Activated CD4-positive, alpha-beta T cell treated with anti-CD3 and anti-CD28 coated beads, Interleukin-10, Interleukin-2, amounts not matched to agents 100 ng/mL and 50 ng/mL, durations not matched to agents 16 hours and 8 hours (primary cell): ENCODE measurements around the gene PLSCR2.
"Not testable (repeated sequence)": the region's sequence is repeated elsewhere in the genome, so short reads cannot be mapped to it uniquely, and the experiment has no call there.

ENCODE experiments used
- DNase-seq: peaks from one replicate; pipeline ENCODE4 v3.0.0-alpha.2; 2020

Gene PLSCR2

DNA sequence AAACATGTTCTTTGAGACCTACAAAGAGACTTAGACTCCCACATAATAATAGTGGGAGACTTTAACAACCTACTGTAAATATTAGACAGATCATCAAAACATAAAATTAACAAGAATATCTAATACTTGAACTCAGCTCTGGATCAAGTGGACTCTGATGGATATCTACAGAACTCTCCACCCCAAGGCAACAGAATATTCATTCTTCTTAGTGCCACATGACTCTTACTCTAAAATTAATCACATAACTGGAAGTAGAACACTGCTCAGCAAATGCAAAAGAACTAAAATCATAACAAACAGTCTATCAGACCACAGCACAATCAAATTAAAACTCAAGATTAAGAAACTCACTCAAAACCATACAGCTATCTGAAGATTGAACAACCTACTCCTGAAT, 15.9 kb upstream of the PLSCR2 start:
- no peak for DNase-seq

DNA sequence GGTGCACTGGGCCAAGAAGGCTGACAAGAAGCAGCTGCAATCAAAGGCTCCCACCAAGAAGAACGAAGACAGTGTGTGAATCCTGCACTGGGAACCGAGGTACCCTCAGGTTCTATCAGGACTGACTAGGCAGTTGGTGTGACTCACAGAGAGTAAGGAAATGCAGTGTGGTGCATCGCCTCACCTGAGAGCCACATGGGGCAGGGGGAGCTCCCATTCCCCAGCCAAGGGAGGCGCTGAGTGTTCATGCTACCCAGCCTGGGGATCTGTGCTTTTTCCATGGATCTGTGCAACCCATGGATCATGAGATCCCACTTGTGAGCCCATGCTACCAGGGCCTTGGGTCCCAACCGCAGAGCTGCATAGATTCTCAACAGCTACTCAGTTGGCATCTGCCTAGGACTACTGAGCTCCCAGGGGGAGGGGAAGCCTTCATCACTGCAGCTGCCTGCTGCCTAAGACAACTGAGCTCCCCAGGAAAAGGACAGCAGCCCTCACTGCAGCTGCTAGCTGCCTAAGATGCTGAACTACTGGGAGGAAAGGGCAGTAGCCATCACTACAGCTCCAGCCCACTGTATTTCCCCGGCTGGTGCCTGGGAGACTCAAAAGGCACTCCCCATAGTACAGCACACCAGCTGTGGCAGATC, 6.9 kb upstream of the PLSCR2 start:
- DNase-seq = no peak

DNA sequence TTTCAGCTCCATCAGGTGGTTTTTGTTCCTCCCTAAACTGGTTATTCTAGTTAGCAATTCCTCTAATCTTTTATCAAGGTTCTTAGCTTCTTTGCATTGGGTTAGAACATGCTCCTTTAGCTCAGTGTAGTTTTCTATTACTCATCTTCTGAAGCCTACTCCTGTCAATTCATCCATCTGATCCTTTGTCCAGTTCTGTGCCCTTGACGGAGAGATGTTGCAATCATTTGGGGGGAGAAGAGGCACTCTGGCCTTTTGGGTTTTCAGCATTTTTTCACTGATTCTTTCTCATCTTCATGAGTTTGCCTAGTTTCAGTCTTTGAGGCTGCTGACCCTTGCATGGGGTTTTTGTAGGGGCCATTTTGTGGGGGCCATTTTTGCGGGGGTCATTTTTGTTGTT, 5.6 kb upstream of the PLSCR2 start:
- not testable (repeated sequence) for DNase-seq

DNA sequence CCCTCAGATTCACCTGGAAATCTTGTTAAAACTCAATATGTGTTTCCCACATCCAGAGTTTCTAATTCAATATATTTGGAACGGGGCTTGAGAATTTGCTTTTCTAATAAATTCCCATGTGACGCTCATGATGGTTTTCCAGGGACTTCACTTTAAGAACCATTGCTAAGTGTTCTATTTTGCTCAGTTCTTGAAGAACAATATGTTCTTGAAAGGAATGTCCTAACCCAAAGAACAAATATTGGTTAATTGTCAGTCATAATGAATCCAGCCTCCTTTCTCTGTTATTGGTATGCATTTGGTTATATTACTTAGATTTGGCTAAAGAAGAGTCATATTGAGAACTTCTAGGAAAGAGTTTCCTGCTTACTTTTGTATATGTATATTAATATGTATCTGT, 4.4 kb upstream of the PLSCR2 start:
- no peak for DNase-seq

DNA sequence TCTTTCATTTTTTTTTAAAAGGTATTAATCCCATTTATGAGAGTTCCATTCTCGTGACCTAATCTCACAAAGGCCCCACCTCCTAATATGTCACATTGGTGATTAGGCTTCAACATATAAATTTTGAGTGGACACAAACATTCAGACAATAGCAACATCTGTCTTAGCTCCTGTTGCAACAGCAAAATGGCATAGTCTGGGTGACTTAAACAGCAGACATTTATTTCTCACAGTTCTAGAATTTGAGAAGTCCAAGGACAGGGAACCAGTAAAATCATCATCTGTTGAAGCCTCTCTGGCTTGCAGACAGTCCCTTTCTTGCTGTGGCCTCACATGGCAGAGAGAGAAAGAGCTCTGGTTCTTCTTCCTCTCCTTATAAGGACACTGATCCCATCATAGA, 3.2 kb upstream of the PLSCR2 start:
- DNase-seq = no peak

DNA sequence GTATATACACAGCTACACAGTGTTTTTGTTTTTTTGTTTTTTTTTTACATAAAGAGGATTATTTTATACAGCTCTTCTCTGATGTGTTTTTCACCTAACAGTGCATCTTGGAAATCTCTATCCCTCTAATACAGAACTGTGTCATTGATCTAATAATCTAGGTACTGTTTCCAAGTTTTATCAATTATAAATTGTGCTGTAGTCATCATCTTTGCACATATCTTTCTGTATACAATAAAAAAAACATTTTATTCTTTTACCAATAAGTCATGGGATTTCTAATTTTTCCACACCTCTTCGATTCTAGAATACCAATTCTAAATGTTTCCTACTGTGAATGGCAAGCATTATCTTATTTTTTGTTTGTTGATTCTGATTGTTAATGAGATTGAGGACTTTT, 1.7 kb upstream of the PLSCR2 start:
- DNase-seq = no peak

DNA sequence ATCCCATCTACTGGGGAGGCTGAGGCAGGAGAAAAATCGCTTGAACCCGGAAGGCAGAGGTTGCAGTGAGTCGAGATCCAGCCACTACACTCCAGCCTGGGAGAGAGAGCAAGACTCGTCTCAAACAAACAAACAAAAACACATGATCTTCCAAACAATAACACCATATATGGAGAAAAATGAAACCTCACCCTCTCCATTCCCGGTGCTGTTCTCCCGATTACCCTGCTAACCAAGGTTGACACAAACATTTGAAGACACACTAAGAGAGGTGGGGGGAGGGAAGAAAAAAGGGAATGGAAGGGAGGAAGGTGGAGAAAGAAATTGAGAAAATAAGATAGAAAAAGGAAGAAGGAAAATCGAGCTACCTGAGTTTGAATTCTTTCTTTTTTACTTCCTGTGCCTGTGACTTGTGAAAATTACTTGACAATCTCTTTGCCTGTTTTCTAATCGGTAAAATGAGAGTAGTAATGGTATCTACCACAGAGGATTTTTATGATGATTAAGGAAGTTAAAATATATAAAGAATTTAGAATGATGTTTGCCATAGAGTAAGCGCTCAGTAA, 1.1 kb upstream of the PLSCR2 start:
- no peak for DNase-seq

DNA sequence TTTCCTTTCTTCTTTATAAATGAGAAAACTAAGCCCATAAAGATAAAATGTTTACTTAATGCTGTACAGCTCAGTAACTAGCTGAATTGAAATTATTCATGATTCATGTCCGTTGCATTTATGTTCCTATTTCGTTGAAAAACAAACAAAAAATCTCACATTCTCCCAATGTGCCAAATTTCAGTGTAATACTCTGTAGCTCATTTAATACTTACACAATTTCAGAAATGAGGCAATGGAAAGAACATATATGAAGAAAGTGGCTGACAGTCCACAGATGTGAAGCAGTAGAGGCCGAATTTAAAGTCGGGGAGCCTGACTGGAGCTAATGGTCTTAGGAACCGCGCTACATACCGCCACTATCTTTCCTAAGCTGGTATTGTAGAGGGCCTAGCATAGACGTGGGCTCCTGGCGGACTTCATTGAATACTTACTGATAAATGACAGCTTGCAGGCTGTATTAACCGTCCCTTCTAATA, 651 bp downstream of the PLSCR2 start:
- DNase-seq = no peak

DNA sequence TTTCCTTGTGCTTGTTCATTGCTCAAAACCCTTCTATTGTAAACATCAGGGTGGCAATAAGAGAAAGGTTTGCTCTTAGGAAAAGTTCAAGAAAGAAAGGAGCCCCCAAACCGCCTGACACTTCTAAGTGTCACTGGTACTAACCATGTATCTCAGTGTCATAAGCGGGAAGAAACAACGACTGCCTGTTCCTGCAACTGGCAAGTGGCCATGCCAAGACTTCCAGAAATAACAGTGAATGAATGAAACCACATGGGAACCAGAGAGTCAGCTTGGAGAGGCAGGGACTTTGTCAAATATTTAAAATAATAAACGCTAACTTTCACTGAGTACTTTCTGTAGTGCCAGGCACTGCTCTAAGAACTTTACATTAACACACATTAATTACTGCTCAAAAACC, 1.1 kb downstream of the PLSCR2 start:
- no peak for DNase-seq

DNA sequence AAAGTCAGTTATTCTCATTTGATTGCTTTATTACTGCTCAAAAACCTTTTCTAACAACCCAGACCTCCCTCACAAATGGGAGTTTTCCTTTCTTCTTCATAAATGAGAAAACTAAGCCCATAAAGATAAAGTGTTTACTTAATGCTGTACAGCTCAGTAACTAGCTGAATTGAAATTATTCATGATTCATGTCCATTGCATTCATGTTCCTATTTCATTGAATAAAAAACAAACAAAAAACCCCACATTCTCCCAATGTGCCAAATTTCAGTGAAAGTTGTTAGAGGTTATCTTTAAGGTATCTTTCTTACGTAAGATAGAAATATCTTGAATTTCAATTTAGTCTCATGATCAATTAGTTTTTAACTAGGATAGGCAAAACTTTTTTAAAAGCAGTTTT, 2.8 kb downstream of the PLSCR2 start:
- DNase-seq = no peak

DNA sequence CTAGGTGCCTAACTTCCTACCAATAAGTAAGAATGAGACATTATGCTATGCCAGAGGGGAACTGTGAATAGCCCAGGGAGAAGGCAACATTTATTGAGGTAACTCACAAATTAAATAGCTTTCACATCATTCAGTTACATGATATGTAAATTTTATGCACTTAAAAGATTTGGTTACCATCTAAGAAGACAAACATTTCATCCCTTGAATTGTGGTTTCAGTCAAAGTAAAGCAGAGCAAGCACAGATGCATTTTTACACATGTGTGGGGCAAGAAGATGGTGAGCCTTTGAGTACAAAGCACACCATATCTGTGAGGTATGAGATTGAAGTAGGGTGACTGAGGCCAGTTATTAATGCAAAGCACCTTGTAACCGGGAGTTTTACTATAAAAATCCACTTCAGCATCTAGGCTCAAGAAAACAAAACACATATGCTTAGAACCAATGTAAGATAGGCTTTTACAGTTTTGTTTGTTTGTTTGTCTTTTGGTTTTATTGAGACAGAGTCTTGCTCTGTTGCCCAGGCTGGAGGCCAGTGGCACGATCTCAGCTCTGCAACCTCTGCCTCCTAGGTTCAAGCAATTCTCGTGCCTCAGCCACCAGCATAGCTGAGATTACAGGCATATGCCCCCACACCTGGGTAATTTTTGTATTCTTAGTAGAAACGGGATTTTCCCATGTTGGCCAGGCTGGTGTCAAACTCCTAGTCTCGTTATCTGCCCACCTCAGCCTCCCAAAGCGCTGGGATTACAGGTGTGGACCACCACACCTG, 3.5 kb downstream of the PLSCR2 start:
- DNase-seq = no peak

DNA sequence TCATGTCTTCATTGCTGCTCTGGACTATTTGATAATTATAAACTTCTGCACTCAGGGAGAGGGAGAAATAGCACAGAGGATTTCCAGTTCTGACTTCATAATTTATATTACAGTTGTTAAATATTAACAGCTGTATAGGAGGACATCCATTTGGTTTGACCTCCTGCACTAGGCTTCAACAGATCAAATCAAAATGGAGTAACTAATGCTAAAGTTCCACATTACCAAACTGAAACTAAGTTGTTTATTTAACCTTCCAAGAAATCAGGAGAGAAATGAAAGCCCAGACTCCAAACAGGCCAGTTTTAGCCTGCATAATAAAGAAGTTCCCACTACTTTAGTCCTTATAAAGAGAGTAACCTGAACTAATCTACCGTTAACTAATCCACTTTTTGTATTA, 4.6 kb downstream of the PLSCR2 start:
- DNase-seq = no peak

DNA sequence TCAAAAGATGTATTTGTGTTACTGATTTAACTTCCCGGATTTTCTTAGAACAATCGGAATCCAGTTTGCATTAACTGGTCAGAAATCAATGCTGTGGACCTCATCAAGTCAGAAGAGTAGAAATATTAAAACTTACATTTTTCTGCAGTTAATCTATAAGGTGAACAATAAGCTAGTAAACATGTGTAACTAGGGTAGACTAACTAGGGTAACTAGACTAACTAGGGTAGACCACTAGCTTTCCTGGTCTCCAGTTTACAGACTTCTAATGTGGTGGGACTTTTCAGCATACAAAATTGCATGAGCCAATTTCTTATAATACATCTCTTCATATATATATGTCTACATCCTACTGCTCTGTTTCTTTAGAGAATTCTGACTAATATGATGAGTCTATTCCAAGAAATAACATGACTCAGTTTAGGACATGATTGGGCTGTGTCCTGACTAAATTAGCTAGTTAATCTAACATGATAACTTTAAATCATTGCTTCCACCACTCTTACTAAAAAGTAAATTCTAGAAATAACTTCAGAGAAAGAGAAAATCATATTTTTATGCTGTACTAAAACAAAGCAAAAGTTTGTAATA, 5.3 kb downstream of the PLSCR2 start:
- DNase-seq = peak; percentile 36

DNA sequence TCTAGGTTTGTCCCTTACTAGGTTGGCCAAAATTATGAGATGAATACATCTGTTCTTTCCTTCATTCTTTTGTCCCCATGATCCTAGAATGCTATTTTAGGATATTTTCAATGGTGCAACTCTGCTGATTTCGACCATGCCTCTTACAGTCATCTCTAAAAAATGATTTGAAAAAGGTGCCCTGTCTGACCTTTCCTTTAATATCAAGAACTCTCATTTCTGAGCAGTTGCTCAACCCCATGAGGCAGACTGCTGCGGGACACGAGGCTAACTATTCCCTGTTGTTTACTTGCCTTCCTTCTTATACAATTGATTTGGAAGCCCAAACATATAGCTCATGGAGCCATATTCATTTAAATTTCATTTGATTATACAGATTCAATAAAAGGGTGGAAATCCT, 14.6 kb downstream of the PLSCR2 start:
- DNase-seq = no peak

DNA sequence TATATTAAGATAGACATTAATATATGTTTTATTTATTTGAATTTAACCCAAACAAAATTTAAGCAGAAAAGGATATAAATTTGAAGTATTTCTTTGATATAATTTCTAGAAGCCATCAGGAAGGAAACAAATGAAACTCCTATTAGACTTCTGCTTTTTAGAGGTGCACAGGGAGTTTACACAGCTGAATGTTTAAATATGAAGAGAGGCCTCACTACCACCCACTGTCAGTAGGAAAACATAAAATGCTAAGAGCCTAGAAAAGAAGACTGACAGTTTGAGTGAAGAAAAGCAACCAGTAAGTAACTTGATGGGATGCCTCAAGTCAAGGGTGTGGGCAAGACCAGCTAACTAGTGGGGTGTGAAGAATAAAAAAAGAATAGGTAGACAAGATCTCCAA, 19.7 kb downstream of the PLSCR2 start:
- no peak for DNase-seq

DNA sequence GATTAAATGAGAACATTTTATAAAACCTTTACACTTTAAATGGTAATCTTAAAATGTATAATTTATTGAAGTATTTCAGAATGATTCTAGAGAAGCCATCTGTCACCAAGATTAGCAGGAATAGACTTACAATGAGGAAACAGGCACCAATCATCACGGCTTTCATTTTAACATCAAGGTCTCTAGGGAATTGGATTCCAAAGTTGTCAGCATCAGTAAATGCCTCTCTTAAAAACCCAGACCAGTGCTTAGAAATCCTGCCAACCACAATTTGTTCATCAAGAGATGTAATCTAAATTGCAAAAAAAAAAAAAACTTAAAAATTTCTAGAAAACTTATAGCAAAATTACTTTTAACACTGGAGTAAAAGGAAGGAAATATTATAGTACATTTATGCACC, 20.3 kb downstream of the PLSCR2 start:
- DNase-seq = no peak

DNA sequence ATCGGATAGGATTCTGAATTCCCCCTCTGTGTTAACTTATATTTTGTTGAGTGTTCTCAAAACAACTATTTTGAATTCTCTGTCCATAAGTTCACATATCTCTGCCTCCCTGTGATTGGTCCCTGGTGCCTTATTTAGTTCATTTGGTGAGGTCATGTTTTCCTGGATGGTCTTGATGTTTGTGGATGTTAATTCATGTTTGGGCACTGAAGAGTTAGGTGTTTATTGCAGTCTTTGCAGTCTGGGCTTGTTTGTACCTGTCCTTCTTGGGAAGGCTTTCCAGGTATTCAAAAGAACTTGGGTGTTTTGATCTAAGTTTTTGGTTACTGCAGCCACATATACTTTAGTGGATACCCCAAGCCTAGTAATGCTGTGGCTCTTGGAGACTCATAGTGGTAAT, 23.3 kb downstream of the PLSCR2 start:
- no peak for DNase-seq

DNA sequence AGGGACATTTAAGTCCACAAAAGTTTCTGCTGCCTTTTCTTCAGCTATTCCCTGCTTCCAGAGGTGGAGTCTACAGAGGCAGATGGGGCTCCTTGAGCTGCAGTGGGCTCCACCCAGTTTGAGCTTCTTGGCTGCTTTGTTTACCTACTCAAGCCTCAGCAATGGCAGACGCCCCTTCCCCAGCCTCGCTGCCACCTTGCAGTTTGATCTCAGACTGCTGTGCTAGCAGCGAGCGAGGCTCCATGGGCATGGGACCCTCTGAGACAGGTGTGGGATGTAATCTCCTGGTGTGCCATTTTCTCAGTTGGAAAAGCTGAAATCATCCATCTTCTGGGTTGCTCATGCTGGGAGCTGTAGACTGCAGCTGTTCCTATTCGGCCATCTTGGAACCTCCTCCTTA, 29.1 kb downstream of the PLSCR2 start:
- DNase-seq = not testable (repeated sequence)

DNA sequence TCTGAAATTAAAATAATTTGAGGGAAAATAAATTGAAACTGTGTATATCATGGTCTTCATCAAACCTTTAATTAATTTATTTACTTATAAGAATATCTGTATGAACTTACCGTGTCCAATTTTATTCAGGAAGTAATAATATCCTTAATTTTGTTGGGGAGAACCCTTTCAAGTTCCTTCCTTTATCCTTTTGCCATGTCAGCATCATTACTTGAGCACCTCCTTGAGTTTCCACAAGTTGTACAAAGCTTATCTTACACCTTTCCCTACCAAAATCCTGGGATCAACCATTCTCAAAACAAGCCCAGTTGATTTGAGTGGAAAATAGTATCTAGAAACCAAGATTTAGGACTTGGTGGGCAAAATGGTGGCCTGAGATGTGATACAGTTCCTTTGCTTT, 37.3 kb downstream of the PLSCR2 start:
- no peak for DNase-seq

DNA sequence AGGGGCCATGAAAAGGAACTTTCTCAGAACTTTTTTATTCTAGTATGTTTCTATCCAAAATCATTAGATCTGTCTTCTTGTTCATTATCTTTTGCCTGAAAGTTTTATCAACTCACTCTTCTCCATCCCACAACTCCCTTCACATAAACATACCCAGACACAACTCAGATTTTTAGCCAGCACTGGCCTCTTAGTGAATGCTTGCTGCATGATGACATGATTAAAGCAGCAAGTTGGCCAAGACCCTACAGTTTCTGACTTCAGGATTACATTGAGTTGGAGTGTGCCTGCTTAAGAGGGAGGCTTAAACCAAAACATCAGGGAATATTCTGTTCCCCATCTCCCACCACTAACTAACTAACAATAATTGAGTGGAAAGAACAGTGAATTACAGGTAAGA, 38.1 kb downstream of the PLSCR2 start:
- no peak for DNase-seq

DNA sequence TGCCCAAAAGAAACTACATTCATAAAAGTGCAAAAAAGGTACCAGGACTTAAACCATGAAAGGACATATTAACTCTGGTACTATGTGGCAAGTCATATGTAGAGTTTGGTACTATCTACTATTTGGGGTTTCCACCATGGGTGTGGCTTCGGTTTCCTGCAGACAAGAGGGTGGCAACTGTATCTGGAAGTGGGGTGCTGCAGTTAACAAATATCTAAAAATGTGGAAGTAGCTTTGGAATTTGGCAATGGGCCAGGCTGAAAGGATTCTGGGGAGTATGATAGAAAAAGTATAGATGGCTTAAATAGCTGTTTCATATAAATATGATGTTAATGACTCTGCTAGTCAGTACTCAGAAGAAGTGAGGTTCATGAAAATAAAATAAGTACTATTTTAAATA, 44.0 kb downstream of the PLSCR2 start:
- DNase-seq = no peak

DNA sequence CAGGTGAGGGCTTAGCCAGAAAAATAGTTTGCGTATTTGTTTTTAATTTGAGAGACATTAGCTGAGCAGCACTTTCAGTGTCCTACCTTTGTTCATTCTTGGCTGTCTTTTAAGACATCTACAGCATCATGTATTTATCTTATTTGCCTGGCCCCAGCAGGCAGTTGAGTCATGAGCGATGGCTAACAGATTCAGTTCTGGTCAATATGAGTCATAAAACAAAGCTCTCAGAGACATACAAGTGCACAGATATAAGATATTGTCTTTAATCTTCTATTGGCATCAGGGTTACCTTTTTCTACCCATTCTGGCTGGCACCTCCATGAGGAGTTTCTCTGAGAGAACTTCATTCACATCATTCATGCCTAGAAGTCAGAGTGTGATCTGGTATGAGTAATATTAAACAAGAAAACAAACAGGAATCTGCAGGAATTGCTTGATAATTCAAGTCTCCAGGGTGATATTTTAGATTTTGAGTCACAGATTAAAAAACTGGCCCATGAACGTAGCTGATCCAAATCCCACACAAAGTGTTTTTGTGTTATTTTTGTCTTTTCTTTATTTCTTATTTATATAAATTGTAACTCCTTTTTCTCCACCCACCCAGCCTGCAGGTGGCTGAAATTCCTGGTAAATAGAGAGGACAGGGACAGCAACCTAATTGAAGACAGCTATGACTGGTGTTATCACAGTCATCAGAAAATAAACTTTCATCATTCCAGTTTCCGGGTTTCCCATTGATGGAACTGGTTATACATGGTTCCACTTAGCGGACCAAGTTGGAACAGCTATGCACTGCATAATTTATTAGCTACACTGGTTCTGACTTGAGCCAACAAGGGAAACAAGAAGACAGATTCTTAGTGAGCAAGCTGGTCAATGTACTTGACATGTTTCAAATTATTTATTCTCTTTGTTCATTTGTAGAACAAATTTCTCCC, 47.3 kb downstream of the PLSCR2 start:
- DNase-seq = no peak

DNA sequence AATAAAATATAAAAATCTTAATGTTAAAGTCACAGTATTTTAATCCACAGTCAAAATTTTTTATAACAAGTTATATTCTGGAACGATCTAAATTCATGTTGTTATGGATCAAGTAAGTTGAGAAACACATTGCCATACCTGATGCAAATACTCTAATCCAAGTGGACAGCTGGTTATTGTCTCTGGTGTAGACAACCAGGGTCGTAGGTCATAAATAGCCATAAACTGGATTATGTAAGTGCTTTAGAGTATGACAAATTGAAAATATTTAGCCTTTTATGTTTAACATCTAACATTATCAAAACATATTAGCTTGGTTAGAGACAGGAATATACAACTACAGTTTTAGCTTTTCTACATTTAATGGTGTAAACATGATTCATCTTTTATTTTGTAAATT, 53.0 kb downstream of the PLSCR2 start:
- DNase-seq = no peak
